H1 (cell line): ENCODE data around the gene RNF32. TPM values are rescaled to one million over a fixed set of nuclear protein-coding genes. Genes with fewer than 3 reads are reported as not detected.

Experiments used
- CTCF ChIA-PET: fragments of 300-600 bp; sonication (Branson Sonifier 250); formaldehyde crosslinking; loops from one replicate; lab custom pipeline; 2021; ENCODE audit not compliant: partially characterized antibody; lab: Charles Lee
- POLR2A ChIA-PET: fragments of 300-600 bp; sonication (Branson Sonifier 250); formaldehyde crosslinking; loops from one replicate; lab custom pipeline; 2021; ENCODE audit warnings: inconsistent platforms; ENCODE audit not compliant: partially characterized antibody; lab: Charles Lee
- DNase-seq, 2 experiments: peaks; one replicate each; pipeline versions ENCODE4 v3.0.0 to v3.0.0-alpha.2; 2010 to 2022; ENCODE audit warnings: low spot score in 2 of 2, low read depth in 1 of 2, mixed read lengths in 1 of 2
- FAIRE-seq: peaks from 2 replicates; lab custom pipeline; 2011; peaks lifted over from hg19 to GRCh38; lab: Jason Lieb, UNC
- H2AFZ ChIP-seq: 2 replicates; pipeline ENCODE4 v1.8.1; 2012; ENCODE audit warnings: low read length, inconsistent platforms
- H2AK5ac ChIP-seq: 2 replicates; pipeline ENCODE4 v1.6.1; 2013; ENCODE audit warnings: low read depth, low read length
- H2BK120ac ChIP-seq: replicated peaks from 2 replicates; pipeline ENCODE3; 2013; ENCODE audit warnings: low read depth, low read length, inconsistent platforms
- H2BK12ac ChIP-seq: 2 replicates; pipeline ENCODE4 v1.6.1; 2013; ENCODE audit warnings: low read depth, low read length
- H2BK15ac ChIP-seq: 2 replicates; pipeline ENCODE4 v1.6.1; 2013; ENCODE audit warnings: low read length
- H2BK20ac ChIP-seq: 2 replicates; pipeline ENCODE4 v1.6.1; 2013; ENCODE audit warnings: low read length
- H2BK5ac ChIP-seq: 2 replicates; pipeline ENCODE4 v1.6.1; 2013; ENCODE audit warnings: low read depth, low read length
- H3K14ac ChIP-seq: 2 replicates; pipeline ENCODE4 v1.6.1; 2013; ENCODE audit warnings: inconsistent platforms; ENCODE audit not compliant: insufficient read length
- H3K18ac ChIP-seq: 2 replicates; pipeline ENCODE4 v1.6.1; 2013; ENCODE audit warnings: low read length; ENCODE audit errors: extremely low read depth
- H3K23ac ChIP-seq: 2 replicates; pipeline ENCODE4 v1.6.1; 2013; ENCODE audit warnings: inconsistent platforms; ENCODE audit not compliant: insufficient read length
- H3K23me2 ChIP-seq: 2 replicates; pipeline ENCODE4 v1.6.1; 2013; ENCODE audit warnings: low read depth, low read length
- H3K27ac ChIP-seq: 2 replicates; pipeline ENCODE4 v1.6.1; 2011; ENCODE audit warnings: low read depth, low read length, inconsistent platforms
- H3K27me3 ChIP-seq, 4 experiments: replicated peaks in 1 of 4; 1 replicate in 1 of 4; 2 replicates in 3 of 4; pipeline versions ENCODE4 v1.6.1 to v1.8.1; 2011 to 2013; ENCODE audit warnings: low read length in 3 of 4, mild to moderate bottlenecking in 3 of 4, inconsistent platforms in 2 of 4, mixed read lengths in 2 of 4, moderate library complexity in 1 of 4; ENCODE audit not compliant: control insufficient read depth in 3 of 4, insufficient read depth in 3 of 4; ENCODE audit errors: extremely low read depth in 1 of 4
- H3K36me3 ChIP-seq, 4 experiments: 2 replicates each; pipeline versions ENCODE4 v1.6.1 to v1.8.1; 2011 to 2013; ENCODE audit warnings: mild to moderate bottlenecking in 4 of 4, low read length in 3 of 4, moderate library complexity in 2 of 4, control low read depth in 1 of 4, inconsistent platforms in 1 of 4; ENCODE audit not compliant: insufficient read depth in 4 of 4, control insufficient read depth in 2 of 4
- H3K4ac ChIP-seq: replicated peaks from 2 replicates; pipeline ENCODE3; 2013; ENCODE audit warnings: low read length, low read depth, mixed read lengths, inconsistent platforms; ENCODE audit not compliant: insufficient read length
- H3K4me1 ChIP-seq, 4 experiments: replicated peaks in 1 of 4; 1 replicate in 1 of 4; 2 replicates in 3 of 4; pipeline versions ENCODE4 v1.6.1 to v1.8.1; 2011 to 2013; ENCODE audit warnings: low read length in 3 of 4, inconsistent platforms in 2 of 4, mixed read lengths in 1 of 4; ENCODE audit not compliant: insufficient read depth in 4 of 4, control insufficient read depth in 3 of 4
- H3K4me2 ChIP-seq, 2 experiments: 2 replicates each; pipeline versions ENCODE4 v1.6.1 to v1.8.1; 2011 to 2013; ENCODE audit warnings: low read depth in 2 of 2, low read length in 2 of 2, control low read depth in 1 of 2, inconsistent platforms in 1 of 2, mild to moderate bottlenecking in 1 of 2; ENCODE audit not compliant: insufficient read depth in 1 of 2
- H3K4me3 ChIP-seq, 4 experiments: fragments of 200-600, 300-600 bp in 1 of 4; sonication (generic), shearing (Covaris generic), sonication (Bioruptor Twin) in 1 of 4; 2 replicates each; pipeline versions ENCODE4 v1.5.1 to v1.8.1; 2011 to 2016; ENCODE audit warnings: low read length in 4 of 4, low read depth in 3 of 4, control low read depth in 2 of 4, inconsistent platforms in 2 of 4, mild to moderate bottlenecking in 2 of 4, mixed read lengths in 1 of 4, moderate library complexity in 1 of 4; ENCODE audit not compliant: insufficient read depth in 2 of 4; ENCODE audit errors: extremely low read depth in 1 of 4
- H3K56ac ChIP-seq: replicated peaks from 2 replicates; pipeline ENCODE3; 2013; ENCODE audit warnings: low read depth, mild to moderate bottlenecking, mixed read lengths, low read length, inconsistent platforms; ENCODE audit not compliant: insufficient read length
- H3K79me1 ChIP-seq: 2 replicates; pipeline ENCODE4 v1.6.1; 2013; ENCODE audit warnings: low read depth, low read length, control low read depth
- H3K79me2 ChIP-seq, 2 experiments: 2 replicates each; pipeline versions ENCODE4 v1.6.1 to v1.8.1; 2012 to 2013; ENCODE audit warnings: low read length in 2 of 2, mild to moderate bottlenecking in 2 of 2, inconsistent platforms in 1 of 2; ENCODE audit not compliant: insufficient read depth in 2 of 2, control insufficient read depth in 1 of 2
- H3K9ac ChIP-seq, 4 experiments: replicated peaks in 1 of 4; 1 replicate in 1 of 4; 2 replicates in 3 of 4; pipeline versions ENCODE4 v1.6.1 to v1.8.1; 2011 to 2013; ENCODE audit warnings: low read depth in 3 of 4, low read length in 3 of 4, control low read depth in 2 of 4, mild to moderate bottlenecking in 2 of 4, moderate library complexity in 2 of 4, inconsistent platforms in 1 of 4; ENCODE audit errors: extremely low read depth in 1 of 4
- H3K9me3 ChIP-seq, 2 experiments: 2 replicates each; pipeline versions ENCODE4 v1.6.1 to v1.8.1; 2012 to 2013; ENCODE audit warnings: mild to moderate bottlenecking in 2 of 2, moderate library complexity in 2 of 2, control low read depth in 1 of 2, inconsistent platforms in 1 of 2, low read depth in 1 of 2, low read length in 1 of 2, mixed read lengths in 1 of 2; ENCODE audit not compliant: insufficient read depth in 2 of 2
- H4K20me1 ChIP-seq, 2 experiments: replicated peaks in 1 of 2; 2 replicates each; pipeline versions ENCODE3 to v1.8.1; 2011 to 2013; ENCODE audit warnings: inconsistent platforms in 2 of 2, low read length in 2 of 2, mild to moderate bottlenecking in 1 of 2; ENCODE audit not compliant: insufficient read depth in 2 of 2, control insufficient read depth in 1 of 2
- H4K5ac ChIP-seq: 2 replicates; pipeline ENCODE4 v1.6.1; 2013; ENCODE audit warnings: low read length, low read depth, mixed read lengths, inconsistent platforms; ENCODE audit not compliant: insufficient read length
- H4K8ac ChIP-seq: 2 replicates; pipeline ENCODE4 v1.8.0; 2013; ENCODE audit warnings: mild to moderate bottlenecking, moderate library complexity, low read length, inconsistent platforms; ENCODE audit not compliant: insufficient read depth; ENCODE audit errors: extremely low read depth
- H4K91ac ChIP-seq: replicated peaks from 2 replicates; pipeline ENCODE3; 2013; ENCODE audit warnings: low read length, mixed read lengths, inconsistent platforms; ENCODE audit not compliant: insufficient read length
- BCL11A ChIP-seq, 2 experiments: IDR thresholded peaks; one replicate each; pipeline ENCODE4 v1.6.1; 2011; ENCODE audit warnings: low read depth in 2 of 2, low read length in 2 of 2, mild to moderate bottlenecking in 2 of 2
- FOSL1 ChIP-seq: IDR thresholded peaks from 2 replicates; pipeline ENCODE4 v1.6.1; 2011; ENCODE audit warnings: mild to moderate bottlenecking, low read depth, low read length, moderate library complexity; ENCODE audit not compliant: insufficient read depth
- HDAC2 ChIP-seq, 2 experiments: fragments of 300-600 bp in 1 of 2; sonication (generic) in 1 of 2; IDR thresholded peaks; 2 replicates each; pipeline ENCODE4 v1.6.1; 2011 to 2012; ENCODE audit warnings: low read depth in 2 of 2, low read length in 2 of 2, mild to moderate bottlenecking in 2 of 2, moderate library complexity in 2 of 2, borderline replicate concordance in 1 of 2, inconsistent platforms in 1 of 2
- KDM1A ChIP-seq: fragments of 200-600, 300-600 bp; sonication (generic); IDR thresholded peaks from 2 replicates; pipeline ENCODE4 v1.7.1; 2016; ENCODE audit warnings: mild to moderate bottlenecking, low read length, borderline replicate concordance
- NANOG ChIP-seq: IDR thresholded peaks from 2 replicates; pipeline ENCODE4 v1.6.1; 2011; ENCODE audit warnings: low read length, low read depth, mild to moderate bottlenecking, inconsistent platforms; ENCODE audit not compliant: insufficient read depth, poor library complexity, severe bottlenecking
- SIN3A ChIP-seq, 2 experiments: IDR thresholded peaks in 1 of 2; conservative IDR thresholded peaks in 1 of 2; 2 replicates each; pipeline ENCODE4 v1.6.1; 2011 to 2012; ENCODE audit warnings: low read length in 2 of 2, improper control_type of control experiment in 1 of 2, low read depth in 1 of 2, mild to moderate bottlenecking in 1 of 2
- SIX5 ChIP-seq: IDR thresholded peaks from 2 replicates; pipeline ENCODE4 v1.6.1; 2011; ENCODE audit warnings: mild to moderate bottlenecking, low read depth, low read length
- SRF ChIP-seq: IDR thresholded peaks from 2 replicates; pipeline ENCODE4 v1.6.1; 2011; ENCODE audit warnings: mild to moderate bottlenecking, low read depth, low read length, moderate library complexity
- SUZ12 ChIP-seq: fragments of 200-600 bp; sonication (generic); IDR thresholded peaks from 2 replicates; pipeline ENCODE4 v1.6.1; 2012; ENCODE audit warnings: mild to moderate bottlenecking, inconsistent platforms, low read length, moderate library complexity, mixed read lengths
- TAF7 ChIP-seq: optimal IDR thresholded peaks from 2 replicates; pipeline ENCODE3; 2011; ENCODE audit warnings: low read depth, mild to moderate bottlenecking, inconsistent platforms, low read length, moderate library complexity, borderline replicate concordance
- WGBS, 2 experiments: shearing (Covaris generic) in 1 of 2; methylation state at CpG; one replicate each; pipeline versions ENCODE4 v1.1.6 to v1.1.7; 2013 to 2015; ENCODE audit warnings: low lambda C conversion rate in 2 of 2, mixed read lengths in 2 of 2, inconsistent platforms in 1 of 2, low coverage in 1 of 2, missing lambda C conversion rate in 1 of 2; ENCODE audit not compliant: insufficient replicate concordance in 2 of 2, insufficient coverage in 1 of 2, insufficient read length in 1 of 2; ENCODE audit errors: extremely low coverage in 1 of 2, missing lambda C conversion rate in 1 of 2; 5-methylcytosine and 5-hydroxymethylcytosine counted together
- polyA plus RNA-seq, 7 experiments: library from polyadenylated mRNA; depleted of rRNA in 3 of 7; stranded (reverse) in 5 of 7; unstranded in 2 of 7; fragments of >200 nt in 5 of 7; fragments of 200-250 nt in 2 of 7; gene quantifications; 1 replicate in 5 of 7; 2 replicates in 1 of 7; 4 replicates in 1 of 7; pipeline versions ENCODE4 v1.2.1 to v1.2.3, GENCODE V29; 2011 to 2013; ENCODE audit warnings: missing spikeins in 2 of 7, mixed read lengths in 2 of 7
- total RNA-seq: library from RNA; stranded (reverse); fragmentation: NEBNext Ultra II Directional; extraction: Animal tissue kit (Norgen Biotek cat#: 25700); gene quantifications from 2 replicates; pipeline ENCODE4 v1.2.1, GENCODE V29; 2021
- TF ChIP-seq, protein P1 (sequence below): IDR thresholded peaks from 2 replicates; pipeline ENCODE4 v1.6.1; 2012; ENCODE audit warnings: inconsistent platforms

RNF32 gene
- total and polyA plus RNA-seq, 2 of the 8 experiments (the other 6 are each of a cell fraction or from before 2014, with no cell fraction given): 0.48 to 1.2 TPM

DNA sequence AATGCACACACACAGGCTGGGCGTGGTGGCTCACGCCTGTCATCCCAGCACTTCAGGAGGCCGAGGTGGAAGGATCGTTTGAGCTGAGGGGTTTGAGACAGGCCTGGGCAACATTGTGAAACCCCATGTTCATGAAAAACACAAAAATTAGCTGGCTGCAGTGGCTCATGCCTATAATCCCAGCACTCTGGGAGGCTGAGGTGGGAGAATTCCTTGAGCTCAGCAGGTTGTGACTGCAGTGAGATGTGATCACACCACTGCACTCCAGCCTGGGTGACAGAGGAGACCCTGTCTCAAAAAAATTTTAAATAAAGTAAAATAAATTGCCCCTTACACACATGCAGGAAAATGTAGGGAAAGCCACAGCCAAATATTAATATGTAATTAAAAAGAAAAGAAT lies 44.1 kb downstream of the RNF32 start:
- Histone ChIP-seq H3K18ac (no peak overlapping the region), H3K9me3 (no peaks in the 10 kb centered on the region), H3K27ac (no peak overlapping the region), H4K8ac (no peak overlapping the region), H3K4me2 (no peak overlapping the region), H2BK120ac (no peak overlapping the region), H3K79me1 (no peaks in the 10 kb centered on the region), H3K23ac (no peak overlapping the region), H2AFZ (no peak overlapping the region), H4K5ac (no peak overlapping the region), H4K91ac (no peak overlapping the region), H2BK12ac (no peak overlapping the region), H3K56ac (no peak overlapping the region), H3K9ac (no peak overlapping the region), H3K4ac (no peak overlapping the region), H4K20me1 (peaks cover 0 to 4% of the 10 kb centered on the region in 2 experiments), H3K14ac (no peak overlapping the region), H3K27me3 (no peaks in the 10 kb centered on the region), H3K4me1 (no peaks in the 10 kb centered on the region), H2BK5ac (no peak overlapping the region), H3K4me3 (no peak overlapping the region), H2AK5ac (no peak overlapping the region), H2BK20ac (no peak overlapping the region), H2BK15ac (no peak overlapping the region), H3K79me2 (no peaks in the 10 kb centered on the region), H3K36me3 (peaks cover 0 to 12% (median 0%) of the 10 kb centered on the region in 4 experiments; a peak in 3 of 8 replicates), H3K23me2 (no peaks in the 10 kb centered on the region; the same call in 1 of the 2 replicates)
- DNase-seq (no peak), FAIRE-seq (no peak)
- 88% methylated on average over 4 of the region's 4 CpGs; no CpG with 5 or more reads in 1 of the 2 experiments for WGBS, 2 experiments
- TF ChIP-seq NANOG: no peak
- TF ChIP-seq, protein P1, sequence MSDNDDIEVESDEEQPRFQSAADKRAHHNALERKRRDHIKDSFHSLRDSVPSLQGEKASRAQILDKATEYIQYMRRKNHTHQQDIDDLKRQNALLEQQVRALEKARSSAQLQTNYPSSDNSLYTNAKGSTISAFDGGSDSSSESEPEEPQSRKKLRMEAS: no peak
- TF ChIP-seq SIN3A (conservative IDR thresholded peaks at IDR 0.05 in 1 of 2, IDR thresholded peaks at IDR 0.05 in 1 of 2; ENCODE audit: low read depth in 1 of 2, low read length in 2 of 2): no peak
- no peak for TF ChIP-seq FOSL1
- no peak for TF ChIP-seq SIX5
- TF ChIP-seq TAF7: no peak
- no peak for TF ChIP-seq KDM1A
- no peak for TF ChIP-seq SUZ12
- TF ChIP-seq BCL11A (IDR thresholded peaks at IDR 0.05; ENCODE audit: low read depth in 2 of 2, low read length in 2 of 2): no peak
- no peak for TF ChIP-seq HDAC2 (IDR thresholded peaks at IDR 0.05; ENCODE audit: borderline replicate concordance in 1 of 2, low read depth in 2 of 2, low read length in 2 of 2)
- no peak for TF ChIP-seq SRF
- POLR2A ChIA-PET: interaction anchor here (0.6 kb wide), 1 partner anchor 181 kb away, joined by 3 read pairs; no protein-coding TSS in a partner anchor
- CTCF ChIA-PET: interaction anchor here (0.6 to 1.5 kb wide), 4 partner anchors 13 to 216 kb away, joined by 3 to 6 read pairs (median 3); no protein-coding TSS in a partner anchor
